Measurements from ENCODE around the gene KLHL21.

KLHL21 gene

DNA sequence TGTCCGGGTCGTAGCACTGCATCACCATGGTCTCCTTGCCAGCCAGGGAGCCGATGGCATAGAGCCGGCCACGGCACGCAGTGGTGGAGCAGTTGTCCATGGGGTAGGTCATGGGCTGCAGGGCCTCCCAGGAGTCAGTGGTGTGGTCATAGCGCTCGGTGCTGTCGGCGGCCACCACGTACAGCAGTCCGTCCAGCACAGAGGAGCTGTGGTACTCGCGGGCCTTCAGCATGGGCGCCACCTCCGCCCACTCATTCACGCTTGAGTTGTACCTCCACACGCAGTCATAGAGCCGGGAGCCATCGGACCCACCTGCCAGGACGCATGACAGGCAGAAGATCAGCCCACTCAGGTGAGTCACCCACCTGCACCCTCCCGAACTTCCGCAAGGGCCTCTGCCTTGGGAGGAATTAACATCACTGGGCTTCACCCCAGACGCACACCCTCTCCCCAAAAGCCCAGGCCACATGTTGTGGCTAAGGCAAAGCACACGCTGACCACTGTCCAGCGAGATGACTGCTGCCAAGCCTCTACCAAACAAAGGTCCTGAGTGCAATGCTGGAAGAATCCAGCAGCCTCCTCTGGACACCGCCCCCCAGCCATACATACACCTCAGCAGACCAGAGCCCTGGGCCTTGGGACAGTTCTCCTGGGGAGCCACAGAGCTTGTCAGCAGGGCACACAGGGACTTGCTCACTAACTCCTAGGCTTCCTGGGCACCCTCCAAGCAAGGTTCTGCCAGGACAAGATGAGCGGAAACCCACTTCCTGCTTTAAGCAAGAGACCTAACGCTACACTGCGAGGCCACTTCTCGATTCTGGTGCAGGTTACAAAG, 3.3 kb downstream of the KLHL21 start:
- DNase-seq (ENCODE audit: low read depth) = no peak

DNA sequence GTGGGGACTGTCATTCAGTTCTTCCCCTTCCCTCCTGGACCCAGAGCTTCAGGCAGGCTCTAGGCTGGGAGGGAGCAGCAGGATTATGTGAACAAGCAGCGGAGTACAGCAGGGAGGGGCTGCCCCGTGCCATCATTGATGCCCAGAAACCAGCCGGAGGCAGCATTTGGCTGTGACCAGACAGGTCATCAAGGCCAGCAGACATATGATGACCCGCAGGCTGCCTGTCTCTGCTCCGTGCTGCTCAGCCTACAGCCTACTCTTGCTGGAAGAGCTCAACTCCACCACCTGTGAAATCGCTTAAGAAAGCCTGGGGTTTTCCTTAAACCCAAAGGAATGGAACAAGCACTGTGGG, 4.9 kb downstream of the KLHL21 start:
- DNase-seq (ENCODE audit: low read depth) = no peak

DNA sequence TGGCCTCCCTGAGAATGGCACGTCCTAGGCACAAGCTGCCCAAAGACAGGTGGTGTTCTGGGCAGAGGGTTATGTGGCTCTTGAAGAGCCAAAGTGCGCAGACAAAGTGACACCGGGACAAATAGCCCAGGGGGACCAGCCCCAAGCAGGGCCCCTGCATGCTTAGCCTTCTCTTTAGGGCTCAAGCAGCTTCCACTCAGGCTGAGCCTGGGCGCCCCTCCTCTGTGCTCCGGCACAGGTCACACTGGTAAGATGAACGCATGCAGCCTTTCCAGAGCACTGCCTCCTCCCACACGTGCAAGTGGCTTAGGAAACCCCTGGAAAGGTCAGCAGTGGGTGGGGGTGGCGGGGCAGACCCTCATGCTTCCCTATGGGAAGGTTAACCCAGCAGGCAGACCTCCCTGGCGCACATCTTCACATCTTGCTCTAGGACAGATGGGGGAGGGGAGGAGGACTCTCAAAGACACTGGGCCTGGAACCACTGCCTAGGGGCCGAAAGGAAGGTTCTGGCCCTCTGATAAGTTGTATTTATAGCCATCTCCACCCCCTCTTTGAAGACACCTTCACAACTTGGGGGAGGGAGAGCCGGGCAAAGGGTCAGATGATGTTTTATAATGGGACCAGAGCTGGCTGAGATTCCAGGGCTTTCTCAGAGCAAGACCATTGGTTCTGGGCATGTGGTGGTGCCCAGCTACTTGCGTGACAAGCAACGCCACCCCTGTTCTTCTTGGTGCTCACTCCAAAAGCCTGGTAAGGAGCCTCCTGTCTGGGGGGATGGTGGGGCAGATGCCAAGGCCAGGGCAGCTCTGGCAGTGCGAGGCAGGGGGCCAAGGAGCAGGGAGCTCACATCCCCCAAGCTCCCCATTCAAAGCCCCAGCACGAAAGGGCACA, 5.5 kb downstream of the KLHL21 start:
- DNase-seq (ENCODE audit: low read depth) = no peak

DNA sequence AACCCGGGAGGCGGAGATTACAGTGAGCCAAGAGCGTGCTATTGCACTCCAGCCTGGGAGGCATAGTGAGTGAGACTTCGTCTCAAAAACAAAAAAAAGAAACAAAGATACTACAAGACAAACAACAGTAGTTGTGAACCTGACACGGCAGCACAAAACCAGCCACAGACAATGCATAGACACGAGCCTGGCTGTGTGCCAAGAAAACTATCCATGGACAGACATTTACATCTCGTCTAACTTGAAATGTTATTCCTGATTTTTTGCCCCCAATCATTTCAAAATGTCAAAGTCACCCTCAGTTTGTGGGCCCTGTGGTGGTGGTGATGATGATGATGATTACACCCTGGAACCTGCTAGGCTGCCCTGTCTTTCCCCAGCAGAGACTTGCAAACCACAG, 6.3 kb downstream of the KLHL21 start:
- DNase-seq (ENCODE audit: low read depth) = no peak

DNA sequence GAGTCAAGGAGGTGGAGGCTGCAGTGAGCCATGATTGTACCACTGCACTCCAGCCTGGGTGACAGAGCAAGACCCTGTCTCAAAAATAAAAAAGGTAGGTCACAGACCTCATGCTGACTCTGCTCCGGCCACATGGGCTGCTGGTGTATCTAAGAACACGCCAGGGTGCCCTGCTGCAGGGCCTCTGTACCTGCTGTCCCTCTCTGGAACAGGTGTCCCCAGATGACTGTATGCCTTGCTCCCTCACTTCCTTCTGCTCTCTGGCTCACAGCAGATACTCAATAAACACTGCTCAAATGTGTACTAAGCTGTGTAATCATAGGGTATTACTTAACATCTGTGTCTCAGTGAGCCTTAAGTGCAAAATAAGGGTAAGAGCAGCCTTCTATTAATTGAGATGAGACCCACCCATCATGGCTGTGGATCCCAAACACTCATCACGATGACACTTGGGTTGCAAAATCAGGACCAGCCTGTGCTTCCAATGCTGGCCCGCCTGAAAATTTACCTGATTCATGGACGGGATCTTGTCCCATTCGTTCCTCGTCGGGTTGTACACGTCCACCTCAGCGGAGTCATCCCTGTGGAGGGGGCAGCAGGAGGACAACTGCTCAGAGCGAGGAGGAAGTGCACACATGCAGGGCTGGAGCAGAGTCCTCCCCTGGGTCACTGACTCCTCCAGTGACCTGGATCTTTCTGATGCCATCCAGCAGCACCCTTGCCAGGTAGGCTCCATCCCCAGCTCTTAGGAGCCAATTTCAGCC, 7.5 kb downstream of the KLHL21 start:
- no peak for DNase-seq (ENCODE audit: low read depth)

DNA sequence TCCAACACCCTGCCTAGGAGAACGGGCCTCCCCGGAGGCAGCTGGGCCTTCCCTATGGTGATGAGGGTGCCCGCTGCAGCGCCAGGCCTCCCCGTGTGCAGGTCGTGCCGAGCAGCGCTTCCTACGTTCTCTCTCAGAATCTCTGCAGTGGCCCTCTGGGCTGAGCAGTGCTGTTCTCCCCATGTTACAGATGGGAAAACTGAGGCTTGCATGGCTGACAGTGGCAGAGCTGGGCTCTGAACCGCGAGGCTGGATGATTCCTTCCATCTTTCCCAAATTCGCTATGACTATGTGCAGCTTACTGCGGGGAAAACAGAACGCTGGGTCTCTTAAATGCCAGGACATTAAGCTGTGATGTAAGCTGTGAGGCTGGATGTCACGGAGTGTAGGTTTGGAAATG, 8.9 kb downstream of the KLHL21 start:
- DNase-seq (ENCODE audit: low read depth) = no peak

DNA sequence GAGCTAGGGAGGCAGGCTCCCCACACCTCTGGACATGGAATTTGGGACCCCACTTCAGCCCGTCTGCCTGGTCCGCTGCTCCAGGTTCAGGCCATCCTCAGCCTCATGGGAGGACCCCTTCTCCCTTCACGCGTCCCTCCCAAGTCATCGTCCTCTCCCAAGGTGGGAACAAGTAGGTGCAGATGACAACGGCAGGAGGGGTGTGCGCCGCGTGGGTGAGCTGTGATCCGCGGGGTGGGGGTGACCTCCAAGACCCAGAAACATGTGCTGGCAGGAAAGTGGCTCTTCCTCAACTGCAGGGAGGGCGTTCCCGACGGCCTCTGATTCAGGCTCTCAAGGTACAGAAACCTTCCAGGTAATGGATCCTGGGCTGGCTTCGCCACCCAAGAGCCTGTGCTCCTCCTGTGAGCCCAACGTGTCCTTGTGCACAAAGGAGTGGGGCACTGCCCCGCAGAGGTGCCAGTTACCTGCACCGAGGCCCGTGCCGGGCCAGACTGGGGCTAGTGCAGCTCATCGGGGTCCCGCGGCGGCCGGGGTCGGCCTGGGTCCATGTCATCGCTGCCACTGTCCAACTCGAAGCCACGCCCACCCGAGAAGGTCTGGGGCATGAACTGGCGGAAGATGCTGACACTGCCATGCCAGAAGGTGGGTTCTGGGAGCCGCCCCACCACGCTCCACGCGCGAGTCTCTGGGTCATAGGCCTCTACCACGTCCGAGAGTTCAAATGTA, 9.6 kb downstream of the KLHL21 start:
- DNase-seq (ENCODE audit: low read depth) = no peak

DNA sequence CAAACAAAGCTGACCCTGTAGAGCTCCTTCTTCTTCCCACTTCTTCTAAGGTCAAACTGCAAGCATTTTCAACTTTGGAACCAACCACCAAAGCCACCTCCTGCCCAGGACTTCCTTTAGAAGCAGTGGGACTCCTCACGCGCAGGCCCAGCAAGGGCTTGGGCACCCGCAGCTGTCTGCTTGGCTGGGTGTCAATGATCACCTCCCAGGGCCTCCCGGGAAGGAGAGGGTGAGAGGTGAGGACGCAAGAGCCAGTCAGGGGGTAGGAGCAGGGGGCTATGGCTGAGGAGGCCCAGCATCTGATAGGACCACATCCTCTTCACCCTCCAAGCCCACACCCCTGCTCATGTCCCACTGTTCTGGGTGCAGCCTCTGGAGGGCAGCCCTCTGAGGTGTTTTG, 10.2 kb downstream of the KLHL21 start:
- DNase-seq (ENCODE audit: low read depth) = no peak

DNA sequence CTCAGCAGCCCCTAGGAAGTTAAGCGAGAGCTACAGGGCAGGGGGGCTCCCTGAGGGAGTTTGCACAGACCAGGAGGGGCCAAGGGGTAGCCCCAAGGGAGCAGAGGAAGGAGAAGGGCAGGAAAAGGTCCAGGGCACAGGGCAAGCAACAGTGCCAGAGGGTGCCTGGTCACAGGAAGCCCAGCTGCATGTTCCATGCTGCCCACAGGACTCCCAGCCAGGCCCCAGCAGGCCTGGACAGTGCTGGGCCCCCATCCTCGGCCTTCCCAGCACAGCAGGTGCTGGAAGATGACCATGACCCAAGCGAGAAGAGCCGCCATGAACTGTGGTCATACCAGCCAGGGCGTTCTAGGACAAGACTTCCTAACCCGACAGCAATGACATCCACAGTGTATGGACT, 11.0 kb downstream of the KLHL21 start:
- no peak for DNase-seq (ENCODE audit: low read depth)

DNA sequence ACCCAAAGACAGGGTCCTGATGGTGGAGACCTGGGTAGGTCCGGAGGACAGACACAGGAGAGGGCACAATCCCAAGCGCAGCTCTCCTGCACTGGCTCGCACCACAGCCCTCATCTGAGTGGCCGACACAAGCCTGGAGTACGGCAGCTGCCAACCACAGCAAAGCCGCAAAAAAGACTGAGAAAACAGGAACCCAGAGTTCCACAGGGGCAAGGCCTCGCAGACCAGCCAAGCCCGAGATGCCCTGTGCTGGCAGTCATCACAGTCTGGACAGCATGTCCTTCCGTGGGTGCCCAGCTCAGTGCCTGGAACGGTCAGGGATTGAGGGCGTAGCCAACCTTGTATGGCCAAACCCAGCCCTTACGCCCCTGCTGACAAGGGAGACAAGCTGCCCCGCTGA, 11.4 kb downstream of the KLHL21 start:
- no peak for DNase-seq (ENCODE audit: low read depth)

DNA sequence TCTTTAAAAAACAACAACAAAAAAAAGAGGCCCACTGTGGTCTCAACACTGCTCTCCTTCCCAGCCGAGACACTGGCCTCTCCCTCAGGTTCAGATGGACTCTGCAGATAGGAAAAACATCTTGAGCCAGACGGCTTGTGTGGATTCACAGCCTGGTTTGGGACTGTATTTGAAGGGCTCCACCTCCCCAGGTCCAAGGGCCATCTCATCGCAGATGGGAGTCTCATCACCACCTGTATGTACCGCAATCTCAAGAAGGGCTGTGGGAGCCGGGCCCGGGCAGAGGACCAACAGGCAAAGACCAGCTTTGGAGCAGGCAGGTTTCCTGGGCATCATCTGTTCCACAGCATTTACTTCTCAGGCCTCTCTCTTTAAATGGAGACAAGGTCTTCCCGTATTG, 12.6 kb downstream of the KLHL21 start:
- DNase-seq (ENCODE audit: low read depth) = no peak

DNA sequence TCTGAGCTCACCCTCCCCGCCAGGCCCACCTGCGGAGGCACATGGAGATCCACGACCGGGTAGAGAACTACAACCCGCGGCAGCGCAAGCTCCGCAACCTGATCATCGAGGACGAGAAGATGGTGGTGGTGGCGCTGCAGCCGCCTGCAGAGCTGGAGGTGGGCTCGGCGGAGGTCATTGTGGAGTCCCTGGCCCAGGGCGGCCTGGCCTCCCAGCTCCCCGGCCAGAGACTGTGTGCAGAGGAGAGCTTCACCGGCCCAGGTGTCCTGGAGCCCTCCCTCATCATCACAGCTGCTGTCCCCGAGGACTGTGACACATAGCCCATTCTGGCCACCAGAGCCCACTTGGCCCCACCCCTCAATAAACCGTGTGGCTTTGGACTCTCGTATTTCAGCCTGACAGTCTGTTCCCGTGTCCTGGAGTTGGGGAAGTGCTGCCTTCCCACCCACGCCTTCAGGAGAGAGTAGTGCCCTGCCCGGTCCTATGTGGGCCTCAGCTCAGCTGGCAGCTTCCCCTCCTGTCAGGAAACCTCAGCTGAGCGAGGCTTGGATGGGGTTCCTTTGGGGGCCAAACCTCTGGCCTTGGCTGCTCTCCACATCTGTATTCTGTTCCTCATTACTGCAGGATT, 13.7 kb downstream of the KLHL21 start:
- DNase-seq (ENCODE audit: low read depth) = no peak

DNA sequence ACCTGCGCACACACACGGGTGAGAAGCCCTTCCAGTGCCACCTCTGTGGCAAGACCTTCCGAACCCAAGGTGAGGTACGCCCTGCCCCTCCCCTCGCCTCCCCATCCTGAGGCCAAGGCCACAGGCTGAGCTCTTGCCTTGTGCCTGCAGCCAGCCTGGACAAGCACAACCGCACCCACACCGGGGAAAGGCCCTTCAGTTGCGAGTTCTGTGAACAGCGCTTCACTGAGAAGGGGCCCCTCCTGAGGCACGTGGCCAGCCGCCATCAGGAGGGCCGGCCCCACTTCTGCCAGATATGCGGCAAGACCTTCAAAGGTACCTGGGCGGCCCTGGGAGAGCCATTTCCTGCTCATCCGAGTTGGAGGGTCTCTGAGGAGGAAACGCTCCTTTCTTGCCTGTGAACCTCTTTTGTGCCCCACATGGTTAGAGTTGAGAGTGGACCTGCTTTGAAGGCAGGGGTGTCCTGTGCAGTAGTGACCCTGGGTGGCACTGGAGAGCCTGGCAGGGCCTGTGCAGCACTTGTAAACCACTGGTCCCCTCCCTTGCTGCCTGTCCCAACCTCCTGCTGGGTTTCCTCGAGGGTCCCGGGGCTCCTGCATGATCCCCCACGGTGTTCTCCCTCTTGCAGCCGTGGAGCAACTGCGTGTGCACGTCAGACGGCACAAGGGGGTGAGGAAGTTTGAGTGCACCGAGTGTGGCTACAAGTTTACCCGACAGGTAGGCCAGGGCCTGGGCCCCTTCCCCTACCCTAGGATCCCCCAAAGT, 14.4 kb downstream of the KLHL21 start:
- DNase-seq (ENCODE audit: low read depth) = no peak

DNA sequence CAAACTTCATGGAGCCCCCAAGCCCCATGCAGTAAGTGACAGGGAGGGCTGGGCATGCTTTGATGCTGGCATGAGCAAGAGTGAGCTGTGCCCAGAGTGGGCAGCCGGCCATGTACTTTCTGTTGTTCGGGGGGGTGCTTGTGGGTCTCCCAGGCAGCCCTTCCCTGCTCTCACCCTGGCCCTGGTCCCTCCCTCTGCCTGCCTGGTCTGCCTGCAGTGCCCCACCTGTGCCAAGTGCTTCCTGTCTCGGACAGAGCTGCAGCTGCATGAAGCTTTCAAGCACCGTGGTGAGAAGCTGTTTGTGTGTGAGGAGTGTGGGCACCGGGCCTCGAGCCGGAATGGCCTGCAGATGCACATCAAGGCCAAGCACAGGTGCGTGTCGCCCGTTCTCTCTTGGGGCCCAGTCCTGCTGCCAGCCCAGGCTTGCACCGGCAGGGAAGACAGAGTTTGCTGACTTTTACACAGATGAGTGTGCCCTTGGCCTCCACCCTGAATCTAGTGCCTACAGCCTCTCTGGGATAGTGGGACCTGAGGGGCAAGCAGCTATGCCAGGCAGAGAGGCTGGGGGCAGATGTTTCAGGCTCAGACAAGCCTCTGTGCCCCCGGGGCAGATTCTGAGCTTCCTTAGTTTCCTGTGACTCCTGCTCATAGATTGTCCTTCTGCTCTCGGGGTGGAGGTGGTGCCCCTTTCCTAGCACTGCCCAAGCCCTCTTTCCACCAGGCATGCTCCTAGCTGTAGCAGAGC, 15.2 kb downstream of the KLHL21 start:
- no peak for DNase-seq (ENCODE audit: low read depth)

DNA sequence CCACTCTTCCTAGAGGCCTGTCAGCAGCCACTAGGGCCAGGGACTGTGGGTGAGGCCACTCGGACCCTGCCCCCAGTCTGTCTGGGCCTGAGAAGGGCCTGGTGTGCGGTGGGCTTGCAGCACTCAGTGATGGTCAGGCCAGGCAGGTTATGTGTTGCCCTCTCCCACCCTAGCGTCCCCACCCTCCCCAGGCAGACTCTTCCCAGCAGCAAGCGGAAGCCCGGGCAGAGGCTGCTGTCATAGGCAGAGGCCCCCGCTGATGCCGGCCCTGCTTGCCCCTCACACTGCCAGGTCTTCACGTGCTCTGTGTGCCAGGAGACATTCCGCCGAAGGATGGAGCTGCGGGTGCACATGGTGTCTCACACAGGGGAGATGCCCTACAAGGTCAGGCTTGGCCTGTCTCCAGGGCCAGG, 16.3 kb downstream of the KLHL21 start:
- no peak for DNase-seq (ENCODE audit: low read depth)

DNA sequence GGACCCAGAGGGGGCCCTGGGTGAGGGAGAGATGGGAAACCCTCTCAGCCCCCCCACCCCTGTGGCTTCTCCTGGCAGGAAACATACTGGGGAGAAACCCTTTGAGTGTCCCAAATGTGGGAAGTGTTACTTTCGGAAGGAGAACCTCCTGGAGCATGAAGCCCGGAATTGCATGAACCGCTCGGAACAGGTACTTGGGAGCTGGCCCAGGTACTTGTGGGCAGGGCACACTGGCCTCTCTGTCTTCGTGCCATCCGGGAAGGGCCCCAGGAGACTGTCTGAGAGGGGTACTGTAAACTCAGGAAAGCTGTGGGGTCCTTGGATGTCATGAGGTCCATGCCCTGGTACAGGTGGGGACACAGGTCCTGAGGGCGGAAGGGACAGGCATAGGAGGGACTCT, 16.8 kb downstream of the KLHL21 start:
- DNase-seq (ENCODE audit: low read depth) = no peak

DNA sequence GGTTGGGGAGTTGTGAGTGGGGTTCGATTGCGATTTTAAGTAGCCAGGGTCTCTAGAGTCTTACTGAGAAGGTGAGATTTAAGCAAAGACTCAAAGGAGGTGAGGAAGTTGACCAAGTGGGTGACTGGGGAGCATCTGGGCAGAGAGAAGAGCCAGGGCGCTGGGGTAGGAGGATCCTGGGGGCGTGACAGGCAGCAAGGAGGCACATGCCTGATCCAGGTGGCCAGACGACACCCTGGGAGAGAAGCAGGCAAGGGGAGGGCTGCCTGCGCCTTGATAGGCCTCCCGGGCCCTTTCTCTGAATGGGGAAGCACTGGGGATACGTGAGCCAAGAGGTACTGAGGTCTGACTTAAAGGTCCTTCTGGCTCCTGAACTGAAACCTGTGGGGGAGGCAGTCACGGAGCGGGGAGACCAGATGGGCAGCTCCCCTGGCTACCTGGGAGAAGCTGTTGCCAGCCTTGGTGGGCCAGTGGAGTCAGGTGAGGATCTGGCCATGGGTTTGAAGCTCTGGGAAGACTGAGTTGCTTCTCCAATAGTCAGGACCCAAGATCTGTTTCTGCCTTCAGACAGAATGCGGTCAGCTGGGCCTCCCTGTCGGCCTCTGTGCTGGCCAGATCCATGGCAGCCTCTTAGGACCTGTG, 17.5 kb downstream of the KLHL21 start:
- DNase-seq (ENCODE audit: low read depth) = no peak

DNA sequence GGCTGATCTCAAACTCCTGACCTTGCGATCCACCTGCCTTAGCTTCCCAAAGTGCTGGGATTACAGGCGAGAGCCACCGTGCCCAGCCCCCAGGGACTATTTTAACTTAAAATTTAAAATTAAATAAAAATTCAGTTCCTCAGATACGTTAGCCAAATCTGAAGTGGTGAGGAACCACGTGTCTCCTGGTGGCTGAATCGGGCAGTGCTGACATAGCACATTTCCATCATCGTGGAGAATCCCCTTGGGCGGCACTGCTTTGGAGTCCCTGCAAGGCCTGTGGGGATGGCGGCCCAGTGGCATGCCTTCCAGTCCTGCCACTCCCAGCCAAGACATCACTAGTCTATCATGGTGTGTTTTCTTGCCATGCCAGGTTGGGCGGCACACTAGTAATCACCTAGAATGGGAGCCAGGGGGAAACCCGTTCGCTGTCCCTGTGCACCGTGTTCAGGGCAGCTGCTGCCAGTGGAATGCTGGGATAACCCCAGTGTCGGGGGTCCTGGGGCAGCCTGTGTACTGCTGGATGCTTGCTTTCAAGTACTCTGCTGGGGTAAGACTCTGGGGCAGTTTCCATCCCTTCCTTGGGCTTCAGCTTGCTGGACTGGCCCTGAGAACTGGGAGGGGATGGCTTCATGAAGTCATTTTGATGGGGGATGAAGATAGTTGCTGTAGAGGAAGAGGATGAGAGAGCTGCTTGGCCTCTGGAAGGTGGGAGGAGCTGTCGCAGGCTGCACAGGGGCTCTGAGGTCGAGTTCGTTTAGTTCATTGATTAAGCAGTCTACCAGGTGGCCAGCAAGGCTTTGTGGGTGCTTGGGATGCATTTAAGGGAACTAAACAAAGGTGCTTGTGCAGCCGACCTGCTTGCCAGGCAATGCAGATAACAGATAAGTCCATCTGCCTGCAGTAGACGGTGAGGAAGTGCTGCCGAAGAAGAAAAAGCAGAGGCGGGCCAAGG, 18.3 kb downstream of the KLHL21 start:
- no peak for DNase-seq (ENCODE audit: low read depth)
